Embryonic facial prominence (tissue), 1 donor: Measurements from ENCODE around the gene FBXO42.

Source experiments
- DNase-seq: peaks from one replicate; pipeline ENCODE4 v3.0.0-alpha.2; 2016; ENCODE audit errors: extremely low spot score

Gene FBXO42

DNA sequence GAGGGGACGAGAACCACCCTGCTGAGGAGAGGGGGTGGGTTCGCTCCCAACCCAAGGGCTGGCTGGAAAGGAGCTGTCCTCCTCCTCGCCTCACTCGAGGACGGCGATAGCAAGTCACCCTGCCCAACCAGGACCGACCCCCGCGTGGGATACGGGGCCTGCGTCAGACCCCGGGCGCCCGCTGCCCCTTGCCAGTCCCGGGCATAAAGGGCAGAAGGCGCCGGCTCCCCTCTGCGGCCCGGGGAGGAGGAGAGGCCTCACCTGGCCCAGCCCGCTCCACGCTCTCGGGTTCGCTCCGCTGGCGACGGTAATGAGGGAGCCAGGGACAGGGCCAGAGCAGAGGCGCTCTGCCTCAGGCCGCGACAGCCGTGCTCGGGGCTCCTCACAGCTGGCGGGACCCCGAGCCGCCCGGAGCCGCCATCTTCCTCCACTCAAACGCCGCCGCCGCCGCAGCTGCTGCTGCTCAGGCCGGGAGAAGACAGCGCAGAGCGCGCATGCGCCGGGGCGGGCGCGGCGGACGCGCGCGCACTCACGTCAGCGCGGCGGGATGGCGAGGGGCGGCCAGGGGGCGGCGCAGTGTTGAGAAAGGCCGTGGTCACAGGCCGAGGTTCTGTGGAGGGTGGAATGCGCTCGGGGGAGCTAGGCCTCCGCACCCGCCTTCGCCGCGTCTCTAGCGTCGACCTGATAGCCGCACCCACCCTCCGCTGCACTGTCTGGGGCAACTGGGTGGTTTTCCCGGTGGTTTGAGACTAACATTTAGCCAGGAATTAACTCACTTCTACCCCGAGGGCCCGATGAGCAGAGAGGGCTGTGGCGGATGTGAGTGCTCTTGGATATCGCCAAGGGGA lies at the start of gene FBXO42:
TSS of gene FBXO42 (minus strand) at position 487 of the 848 bp plus-strand sequence. CDS start 37,062 bp downstream, outside the sequence.
- peak; percentile 82 for DNase-seq

DNA sequence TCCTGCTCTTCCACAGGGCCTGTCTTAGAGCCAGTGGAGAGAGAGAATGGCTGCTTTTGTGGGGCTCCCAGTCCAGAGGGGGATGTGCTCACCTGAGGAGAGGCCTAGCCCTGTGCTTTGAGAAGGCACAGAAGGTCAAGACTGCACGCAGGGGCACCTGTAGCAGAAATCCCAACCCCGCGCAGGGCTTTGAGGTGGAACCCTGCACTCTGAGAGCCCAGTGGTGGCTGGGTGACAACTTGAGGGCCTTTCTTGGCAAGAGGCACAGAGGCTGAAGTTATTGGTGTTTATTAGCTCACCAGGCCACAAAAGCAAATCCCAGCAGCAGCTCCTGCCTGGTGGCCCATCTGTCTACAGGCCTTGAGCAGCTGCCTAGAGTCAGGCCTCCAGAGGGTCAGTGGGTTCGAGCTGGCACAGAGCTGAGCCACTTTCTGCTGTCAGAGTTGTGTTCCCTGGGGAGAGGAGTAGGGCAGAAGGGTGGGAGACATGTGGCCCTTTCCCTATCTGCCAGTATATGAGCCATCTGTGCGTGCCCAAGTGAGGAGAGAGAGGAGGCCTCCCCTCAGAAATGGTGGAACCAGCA lies 46.2 kb upstream of the FBXO42 start:
- DNase-seq: no peak

DNA sequence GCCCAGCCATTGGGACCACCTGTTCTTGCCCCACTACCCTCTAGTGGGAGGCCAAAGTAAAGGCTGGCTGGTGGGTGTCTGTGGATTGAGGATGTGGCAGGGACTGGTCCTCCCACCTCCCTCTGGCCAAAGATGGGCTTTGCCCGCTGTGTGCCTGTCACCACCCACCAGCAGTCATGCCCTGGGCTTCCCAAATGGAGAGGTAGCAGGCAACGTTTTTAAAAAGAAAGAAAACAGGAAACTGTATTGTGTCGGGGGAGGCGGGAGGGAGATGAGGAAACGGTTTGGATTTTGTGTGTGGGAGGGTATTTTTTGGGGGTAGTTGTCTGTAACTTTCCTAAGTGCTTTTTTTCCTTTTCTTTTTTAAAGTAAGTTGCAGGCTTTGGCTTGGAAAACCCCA lies 44.8 kb upstream of the FBXO42 start:
- no peak for DNase-seq

DNA sequence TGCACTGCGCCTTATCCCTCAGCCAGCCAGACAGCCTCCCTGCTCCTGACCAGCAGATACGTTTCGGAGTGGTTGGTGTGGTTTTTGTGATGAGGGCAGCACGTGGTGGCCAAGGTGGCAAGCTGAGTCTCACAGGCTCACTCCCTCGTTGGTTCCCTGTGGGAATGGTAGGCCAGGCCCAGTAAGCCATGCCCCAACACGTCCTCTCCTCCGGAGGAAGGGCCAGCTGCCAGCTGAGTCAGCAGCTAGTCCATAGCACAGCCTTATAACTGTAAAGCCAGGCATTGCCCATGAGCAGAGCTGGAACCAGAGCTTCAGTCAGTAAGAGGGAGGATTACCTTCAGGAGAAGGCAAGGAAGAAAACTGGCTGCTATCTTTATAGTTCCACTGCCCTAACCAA lies 44.3 kb upstream of the FBXO42 start:
- no peak for DNase-seq

DNA sequence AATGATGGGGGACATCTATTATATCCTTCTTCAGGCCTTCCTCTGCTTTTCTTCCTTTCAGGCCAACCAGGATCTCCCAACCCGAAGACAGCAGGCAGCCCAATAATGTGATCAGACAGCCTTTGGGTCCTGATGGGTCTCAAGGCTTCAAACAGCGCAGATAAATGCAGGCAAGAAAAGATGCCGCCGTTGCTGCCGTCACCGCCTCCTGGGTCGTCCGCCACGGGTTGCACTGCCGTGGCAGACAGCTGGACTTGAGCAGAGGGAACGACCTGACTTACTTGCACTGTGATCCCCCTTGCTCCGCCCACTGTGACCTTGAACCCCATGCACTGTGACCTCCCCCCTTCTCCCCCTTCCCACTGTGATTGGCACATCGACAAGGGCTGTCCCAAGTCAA lies 42.7 kb upstream of the FBXO42 start:
- DNase-seq: no peak

DNA sequence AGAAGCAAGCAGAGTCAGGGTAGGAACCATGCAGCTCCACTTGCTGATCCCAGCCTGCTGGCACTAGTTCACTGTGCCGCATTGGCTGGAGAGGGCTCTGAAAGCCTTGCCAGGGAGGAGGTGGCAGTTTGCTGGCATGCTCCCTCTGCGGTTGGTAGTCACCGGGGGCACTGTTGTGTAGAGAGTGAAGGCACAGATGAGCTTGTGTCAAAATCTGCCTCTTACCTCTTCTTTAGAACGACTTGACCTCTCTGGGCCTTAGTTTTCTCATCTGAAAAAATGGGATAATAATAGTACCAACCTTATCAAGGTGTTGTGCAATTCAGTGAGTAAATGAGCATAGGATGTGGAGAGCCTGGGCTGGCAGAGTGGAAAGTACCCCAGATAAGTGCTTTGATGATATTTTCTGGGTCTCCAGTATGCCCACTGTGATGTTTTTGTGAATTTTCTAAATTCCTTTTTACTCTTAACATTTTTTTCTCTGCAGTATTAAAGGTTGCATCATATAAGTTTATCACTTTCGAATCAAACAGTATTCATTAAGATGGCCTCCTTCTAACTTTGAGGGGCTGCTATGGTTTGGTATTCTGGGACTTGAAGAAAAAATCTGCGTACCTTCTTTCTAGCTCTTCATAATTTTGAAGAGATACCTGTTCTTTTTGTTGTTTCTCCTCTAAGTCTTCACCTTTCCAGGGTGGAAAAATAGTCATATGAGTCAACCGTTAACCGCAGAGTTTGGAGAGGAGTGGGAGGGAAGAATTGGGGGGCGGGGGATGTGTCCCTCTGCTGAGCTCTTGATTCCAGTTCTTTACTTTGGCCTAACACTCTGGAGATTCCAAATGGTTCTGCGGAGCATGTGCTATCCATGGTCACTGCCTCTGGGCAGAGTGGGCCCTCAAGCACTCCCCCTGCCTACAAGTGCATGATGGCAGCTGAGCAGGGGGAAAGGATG lies 41.6 kb upstream of the FBXO42 start:
- no peak for DNase-seq

DNA sequence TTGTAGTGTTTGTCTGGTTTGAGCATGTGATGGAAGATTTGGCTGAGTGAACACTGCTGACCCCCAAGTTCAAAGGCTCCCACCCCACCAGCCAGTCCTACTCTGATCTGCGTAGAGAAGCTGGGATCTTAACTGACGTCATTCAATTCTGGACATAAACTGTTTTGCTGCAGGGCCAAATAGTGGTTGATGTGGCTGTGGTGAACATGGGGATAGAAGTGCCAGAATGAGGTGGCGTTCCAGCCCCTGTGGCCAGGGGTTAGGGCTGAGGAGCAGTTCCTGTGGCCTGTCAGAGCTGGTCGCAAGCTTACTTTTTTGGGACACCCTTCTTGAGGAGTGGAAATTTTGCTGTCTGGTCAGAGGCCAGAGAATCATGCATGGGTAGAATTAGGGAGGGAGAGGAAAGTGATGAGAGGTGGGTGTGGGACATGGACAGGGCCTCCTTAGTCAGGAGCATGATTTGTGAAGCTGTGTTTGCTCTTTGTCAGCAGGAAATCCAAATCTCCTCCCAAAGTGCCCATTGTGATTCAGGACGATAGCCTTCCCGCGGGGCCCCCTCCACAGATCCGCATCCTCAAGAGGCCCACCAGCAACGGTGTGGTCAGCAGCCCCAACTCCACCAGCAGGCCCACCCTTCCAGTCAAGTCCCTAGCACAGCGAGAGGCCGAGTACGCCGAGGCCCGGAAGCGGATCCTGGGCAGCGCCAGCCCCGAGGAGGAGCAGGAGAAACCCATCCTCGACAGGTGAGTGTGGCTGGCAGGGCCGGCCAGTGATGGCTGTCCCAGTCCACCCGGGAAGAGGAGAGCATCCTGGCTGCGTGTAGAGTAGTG lies 40.7 kb upstream of the FBXO42 start:
- DNase-seq: no peak

DNA sequence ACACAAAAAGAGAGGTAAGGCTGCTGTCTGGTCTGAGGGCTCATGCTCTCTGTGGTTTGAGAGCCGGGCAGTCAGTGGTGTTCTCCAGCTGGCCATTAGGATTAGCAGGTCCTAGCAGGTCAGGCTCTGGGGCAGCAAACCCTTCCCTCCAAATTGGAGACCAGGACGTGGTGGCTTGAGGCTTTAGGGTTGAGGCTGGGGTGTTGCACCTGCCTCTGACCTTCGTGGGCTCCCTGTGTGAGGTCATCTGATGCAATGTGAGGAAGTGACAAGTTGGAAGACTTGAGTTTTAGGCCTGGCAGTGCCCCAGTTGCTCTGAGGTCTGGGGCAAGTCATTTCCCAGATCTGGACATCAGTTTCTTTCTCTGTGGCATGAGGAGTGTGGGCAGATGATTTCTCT lies 39.1 kb upstream of the FBXO42 start:
- DNase-seq: no peak

DNA sequence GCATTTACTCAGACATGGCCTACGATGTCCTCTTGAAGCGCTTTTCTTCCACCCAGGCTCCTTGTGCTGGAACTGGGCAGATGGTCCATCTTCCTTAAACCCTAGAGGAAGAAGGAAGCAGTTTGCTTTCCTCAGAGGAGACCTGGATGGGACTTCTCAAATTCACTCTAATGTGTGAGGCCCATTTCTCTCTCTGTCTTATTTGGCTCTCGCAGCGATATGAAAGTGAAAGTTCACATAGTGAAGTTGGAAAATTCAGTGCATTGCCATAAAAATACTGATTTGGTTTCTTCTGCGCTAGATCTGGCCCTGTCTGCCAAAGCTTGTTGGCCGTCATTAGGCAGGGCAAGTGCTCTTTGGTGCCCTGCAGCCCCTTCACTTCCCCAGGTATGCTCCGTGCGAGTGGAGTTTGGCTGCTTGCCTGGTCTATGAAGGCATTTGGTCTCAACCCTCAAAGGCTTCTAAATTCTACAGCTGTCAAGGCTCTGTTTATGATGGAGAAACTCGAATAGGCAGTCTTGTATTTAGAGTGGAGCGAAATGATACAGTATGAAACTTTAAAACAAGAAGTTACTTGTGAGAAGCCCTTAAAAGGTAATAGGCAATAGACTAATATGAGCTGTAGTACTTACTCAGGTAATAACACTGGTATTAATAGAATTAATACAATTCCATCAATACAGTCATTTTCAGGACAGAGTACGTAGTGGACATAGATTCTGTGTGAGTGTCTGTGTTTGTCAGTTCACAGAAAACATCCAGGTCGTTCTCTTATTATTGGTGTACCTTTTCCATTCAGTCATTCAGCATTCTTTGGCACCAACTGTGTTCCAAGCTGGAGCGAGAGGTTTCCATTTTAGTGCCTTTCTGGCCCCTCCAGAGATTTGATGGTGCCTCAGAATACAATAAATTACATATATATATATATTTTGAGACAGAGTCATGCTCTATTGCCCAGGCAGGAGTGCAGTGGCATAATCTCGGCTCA lies 35.2 kb upstream of the FBXO42 start:
- no peak for DNase-seq

DNA sequence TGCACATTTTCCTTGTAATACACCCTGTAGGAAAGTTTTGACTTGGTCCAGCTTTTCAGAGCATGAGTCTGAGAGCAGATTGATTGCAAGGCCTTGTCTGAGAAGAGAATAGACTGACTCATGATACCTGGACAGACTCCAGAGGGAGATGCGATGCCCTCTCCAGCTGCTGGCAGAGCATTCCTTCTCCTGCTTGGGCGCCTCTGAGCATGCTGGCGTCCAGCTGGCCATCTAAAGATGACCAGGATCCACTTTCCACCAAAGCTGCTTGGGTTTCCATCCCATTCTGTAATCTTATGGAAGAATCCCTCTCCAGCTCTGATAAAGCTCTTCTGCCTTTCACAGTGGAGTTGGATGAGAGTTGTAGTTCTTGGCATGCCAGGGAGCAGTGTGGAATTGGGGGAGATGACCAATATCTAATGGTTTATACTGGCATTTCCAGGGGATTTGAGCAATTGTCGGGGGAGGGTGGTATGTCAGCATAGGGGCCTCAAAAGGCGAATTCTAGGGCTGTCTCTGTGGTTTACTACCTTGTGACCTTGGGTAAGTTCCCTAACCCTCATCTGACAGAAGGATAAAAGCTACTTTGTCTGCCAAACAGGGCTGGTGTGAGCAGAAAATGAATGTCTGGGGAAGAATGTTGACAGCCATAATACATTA lies 34.3 kb upstream of the FBXO42 start:
- no peak for DNase-seq

DNA sequence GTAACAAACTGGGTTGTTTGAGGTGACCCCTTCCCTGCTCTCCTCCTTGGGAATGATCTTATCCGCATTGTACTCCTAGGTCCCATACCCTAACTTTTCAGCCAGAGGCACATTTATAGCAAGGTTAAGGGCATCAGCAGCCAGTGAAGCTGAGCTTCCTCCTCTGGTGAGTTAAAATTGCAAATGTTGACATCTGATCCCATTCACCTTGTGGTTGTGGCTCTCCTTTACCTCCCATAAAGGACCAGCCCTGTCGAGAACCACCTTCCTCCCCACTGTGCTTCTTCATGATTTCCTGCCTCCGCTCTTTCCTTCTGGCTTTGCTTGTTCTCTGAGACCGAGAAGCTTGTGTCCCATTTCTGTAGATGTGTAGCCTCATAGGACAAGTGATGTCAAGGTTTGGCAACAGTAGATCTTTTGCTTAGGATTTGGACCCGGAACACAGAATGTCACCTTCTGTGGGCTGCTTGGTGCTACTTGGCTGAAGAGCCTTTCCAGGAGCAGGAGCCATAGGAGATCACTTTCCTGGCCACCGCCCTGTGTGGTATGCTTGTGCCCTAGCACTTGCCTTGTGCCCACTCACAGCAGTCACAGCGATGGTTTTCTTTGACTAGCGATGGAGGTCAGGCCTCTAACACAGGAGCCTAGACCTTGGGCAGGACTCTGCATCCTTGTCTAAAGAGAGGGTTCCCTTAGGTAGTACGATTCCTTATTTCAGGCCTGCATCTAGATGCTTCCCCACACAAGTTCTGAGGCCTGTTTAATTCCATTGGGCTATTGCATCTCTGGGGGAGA lies 33.6 kb upstream of the FBXO42 start:
- DNase-seq: no peak

DNA sequence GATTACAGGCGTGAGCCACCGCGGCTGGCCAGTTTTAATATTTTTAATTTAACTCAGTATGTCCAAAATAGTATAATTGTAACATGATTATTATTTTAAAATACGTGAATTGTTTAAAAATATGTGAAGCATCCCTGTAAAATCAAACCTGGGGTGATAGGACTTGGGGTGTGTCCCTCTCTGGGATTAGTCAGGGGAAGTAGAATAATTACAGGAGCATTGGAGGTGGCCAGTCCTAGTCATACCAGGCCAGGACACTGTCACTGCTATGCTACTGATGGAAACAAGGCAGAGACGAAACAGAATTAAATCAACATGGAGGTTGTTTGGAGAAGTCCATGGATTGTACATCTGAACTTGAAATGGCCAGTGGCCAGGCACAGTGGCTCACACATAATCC lies 31.6 kb upstream of the FBXO42 start:
- DNase-seq: no peak

DNA sequence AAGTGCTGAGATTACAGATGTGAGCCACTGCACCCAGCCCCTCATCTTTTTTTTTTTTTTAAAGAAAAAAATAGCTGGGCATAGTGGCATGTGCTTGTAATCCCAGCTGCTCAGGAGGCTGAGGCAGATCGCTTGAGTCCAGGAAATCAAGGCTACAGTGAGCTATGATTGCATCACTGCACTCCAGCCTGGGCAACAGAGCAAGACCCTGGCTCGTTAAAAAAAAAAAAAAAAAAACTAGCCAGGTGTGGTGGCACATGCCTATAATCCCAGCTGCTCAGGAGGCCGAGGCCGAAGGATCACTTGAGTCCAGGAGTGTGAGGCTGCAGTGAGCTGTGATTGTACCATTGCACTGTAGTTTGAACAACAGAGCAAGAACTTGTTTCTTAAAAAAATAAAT lies 28.6 kb upstream of the FBXO42 start:
- DNase-seq: no peak

DNA sequence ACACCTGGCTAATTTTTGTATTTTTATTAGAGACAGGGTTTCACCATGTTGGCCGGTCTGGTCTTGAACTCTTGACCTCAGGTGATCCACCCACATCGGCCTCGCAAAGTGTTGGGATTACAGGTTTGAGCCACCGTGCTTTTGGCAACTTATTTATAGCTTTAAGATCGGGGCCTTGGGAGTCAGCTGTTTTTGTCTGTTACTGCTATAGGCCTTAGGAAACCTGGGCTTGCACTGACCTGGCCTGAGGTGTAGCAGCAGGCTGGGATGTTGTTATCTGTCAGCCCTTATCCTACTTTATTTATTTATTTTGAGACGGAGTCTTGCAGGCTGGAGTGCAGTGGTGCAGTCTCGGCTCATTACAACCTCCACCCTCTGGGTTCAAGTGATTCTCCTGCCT lies 26.2 kb upstream of the FBXO42 start:
- DNase-seq: no peak

DNA sequence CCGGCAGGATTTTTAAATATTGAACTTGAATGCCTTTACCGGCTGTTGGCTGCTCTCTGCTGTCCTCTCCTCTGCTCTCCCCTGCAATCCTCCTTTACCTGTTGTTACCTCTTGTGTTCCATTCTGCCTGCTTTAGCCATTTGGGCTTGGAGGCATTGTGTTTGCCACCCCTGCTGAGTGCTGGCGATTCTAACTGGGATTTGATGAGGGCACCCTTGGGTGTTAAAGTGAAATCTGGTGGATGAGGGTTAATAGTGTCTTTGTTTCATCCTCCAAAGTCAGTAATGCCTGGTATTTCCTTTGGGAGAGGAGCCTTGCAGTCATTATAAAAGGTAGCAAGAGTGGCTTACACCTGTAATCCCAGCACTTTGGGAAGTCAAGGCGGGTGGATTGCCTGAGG lies 24.7 kb upstream of the FBXO42 start:
- DNase-seq: no peak

DNA sequence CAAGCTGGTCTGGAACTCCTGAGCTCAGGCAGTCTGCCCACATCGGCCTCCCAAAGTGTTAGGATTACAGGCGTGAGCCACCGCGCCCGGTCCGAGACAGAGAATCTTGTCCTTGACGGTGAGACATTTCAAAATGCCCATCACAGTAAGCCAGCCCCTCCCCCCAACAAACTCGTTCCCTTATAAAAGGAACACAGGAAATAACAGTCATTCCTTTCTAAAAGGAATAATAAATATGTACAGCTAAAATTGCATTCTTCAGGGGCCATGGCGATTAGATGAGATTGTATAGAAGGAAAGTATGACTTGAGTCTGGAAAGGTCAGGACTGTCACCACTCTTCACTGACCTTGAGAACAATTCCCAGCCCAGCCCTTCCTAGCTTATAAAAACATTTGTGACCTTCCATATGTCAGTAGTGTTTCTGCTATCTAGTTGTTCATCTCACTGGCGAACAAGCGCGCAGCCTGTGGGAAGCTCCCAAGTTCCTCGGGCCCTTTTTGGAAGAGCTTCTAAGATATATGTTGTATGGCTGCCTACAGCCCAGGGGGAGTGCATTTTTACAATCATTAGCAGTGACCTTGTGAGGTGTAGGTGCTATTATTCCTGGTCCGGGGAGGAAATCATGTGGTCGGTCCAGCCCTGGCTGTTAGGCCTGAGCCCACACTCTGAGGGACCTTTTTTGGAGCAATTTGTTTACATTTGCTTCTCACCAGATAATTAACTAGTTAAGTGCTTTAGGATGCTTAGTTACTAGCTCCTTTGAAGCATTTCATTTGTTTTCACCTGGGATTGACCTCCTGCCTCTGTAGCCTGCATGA lies 23.5 kb upstream of the FBXO42 start:
- DNase-seq: no peak

DNA sequence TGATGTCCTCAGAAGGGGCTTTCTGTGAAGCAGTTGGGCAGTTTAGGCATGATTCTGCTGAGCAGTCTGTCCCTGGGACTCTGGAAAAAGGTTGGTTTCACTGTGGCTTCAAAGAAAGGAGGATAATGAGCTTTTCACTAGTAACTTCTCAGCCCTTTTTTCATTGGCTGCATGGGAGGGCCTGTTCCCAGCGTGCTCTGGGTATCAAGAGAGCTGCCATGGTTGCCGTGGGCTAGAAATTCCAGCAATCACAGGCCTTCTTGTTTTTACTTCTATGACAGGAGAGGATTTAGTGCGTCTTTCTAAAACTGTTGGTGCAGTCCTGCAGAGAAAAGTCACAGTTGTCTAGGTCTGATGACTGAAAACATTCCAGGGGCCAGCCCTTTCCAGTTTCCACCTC lies 22.0 kb upstream of the FBXO42 start:
- no peak for DNase-seq
